SH-SY5Y (cell line): Measurements from ENCODE around the gene B4GALT5.

Source experiments
- GATA2 ChIP-seq: IDR thresholded peaks from 2 replicates; pipeline ENCODE4 v1.6.1; 2011; ENCODE audit warnings: mild to moderate bottlenecking, low read depth, low read length
- GATA3 ChIP-seq: IDR thresholded peaks from 2 replicates; pipeline ENCODE4 v1.6.1; 2011; ENCODE audit warnings: low read depth, mild to moderate bottlenecking, low read length, moderate library complexity

- TF ChIP-seq GATA2 (no peak), GATA3 (no peak)
These were observed 35.9 kb upstream of the B4GALT5 start for GRCh38 chr20:49749625-49750024.
